Measurements from ENCODE around the gene ZNF836.

- TF ChIP-seq ZNF24 (IDR thresholded peaks at IDR 0.05) (0 out of 2 replicates have a peak, but pooled peaks have one; percentile 10), ZNF217 (CRISPR knock-in tag; IDR thresholded peaks at IDR 0.05) (no peak), YY1 (IDR thresholded peaks at IDR 0.05; ENCODE audit: borderline replicate concordance in 1 of 3, control insufficient read depth in 1 of 3, extremely low read depth in 1 of 3, insufficient read depth in 3 of 3, insufficient read length in 1 of 3, insufficient replicate concordance in 2 of 3, low read depth in 1 of 3, low read length in 2 of 3) (no peak), RAD51 (IDR thresholded peaks at IDR 0.05; ENCODE audit: borderline replicate concordance, low read depth) (no peak), RAD21 (CRISPR knock-in tag; conservative IDR thresholded peaks at IDR 0.05 in 1 of 2, IDR thresholded peaks at IDR 0.05 in 1 of 2) (peak; percentile 68 to 80), MYC (IDR thresholded peaks at IDR 0.05; ENCODE audit: low read depth, low read length) (peak; percentile 8; the same call in 1 of the 2 replicates), MYC (CRISPR knock-in tag; IDR thresholded peaks at IDR 0.05; ENCODE audit: borderline replicate concordance, low read depth) (no peak), CTCF (IDR thresholded peaks at IDR 0.05 in 2 of 3, conservative IDR thresholded peaks at IDR 0.05 in 1 of 3; ENCODE audit: insufficient read depth in 2 of 3, low read depth in 1 of 3, low read length in 3 of 3) (peak; percentile 80 to 91 (median 86)), TRIM24 (IDR thresholded peaks at IDR 0.05) (peak in 1 of 2 experiments; percentile 87; a peak in 2 of 4 replicates), GATA2 (CRISPR knock-in tag; IDR thresholded peaks at IDR 0.05) (0 out of 2 replicates have a peak, but pooled peaks have one; percentile 34), KAT7 (CRISPR knock-in tag; IDR thresholded peaks at IDR 0.05; ENCODE audit: borderline replicate concordance) (no peak)
- TF ChIP-seq, protein P1, sequence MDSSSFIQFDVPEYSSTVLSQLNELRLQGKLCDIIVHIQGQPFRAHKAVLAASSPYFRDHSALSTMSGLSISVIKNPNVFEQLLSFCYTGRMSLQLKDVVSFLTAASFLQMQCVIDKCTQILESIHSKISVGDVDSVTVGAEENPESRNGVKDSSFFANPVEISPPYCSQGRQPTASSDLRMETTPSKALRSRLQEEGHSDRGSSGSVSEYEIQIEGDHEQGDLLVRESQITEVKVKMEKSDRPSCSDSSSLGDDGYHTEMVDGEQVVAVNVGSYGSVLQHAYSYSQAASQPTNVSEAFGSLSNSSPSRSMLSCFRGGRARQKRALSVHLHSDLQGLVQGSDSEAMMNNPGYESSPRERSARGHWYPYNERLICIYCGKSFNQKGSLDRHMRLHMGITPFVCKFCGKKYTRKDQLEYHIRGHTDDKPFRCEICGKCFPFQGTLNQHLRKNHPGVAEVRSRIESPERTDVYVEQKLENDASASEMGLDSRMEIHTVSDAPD (CRISPR knock-in tag; IDR thresholded peaks at IDR 0.05), result no peak
These were observed 32.0 kb downstream of the ZNF836 start, which contains the start of gene ZNF616 for GRCh38 chr19:52139252-52140031.

Measured in K562 (cell line).